Omental fat pad (tissue), 4 donors: ENCODE data around the gene ANO6. TPM values are rescaled to one million over a fixed set of nuclear protein-coding genes. Genes with fewer than 3 reads are reported as not detected.
A peak's percentile ranks its signal among the peaks of the same experiment; 100 is the strongest.

Experiments used
- ATAC-seq: fragments of 150-250 bp; one replicate; pipeline ENCODE4 v1.9.1; 2016; ENCODE audit warnings: mild to moderate bottlenecking, moderate library complexity; ENCODE audit not compliant: low FRiP score
- DNase-seq: peaks from one replicate; pipeline ENCODE4 v3.0.0-alpha.2; 2019; ENCODE audit warnings: low spot score
- CTCF ChIP-seq, 3 donors: fragments of 450-650 bp; IDR thresholded peaks; one replicate each; pipeline ENCODE4 v1.5.1; 2016 to 2017; ENCODE audit warnings: antibody characterized with exemption in 3 of 3, mild to moderate bottlenecking in 3 of 3, moderate library complexity in 2 of 3
- total RNA-seq, 4 donors: library from RNA; depleted of rRNA; stranded (reverse); fragments of >200 nt; gene quantifications; one replicate each; pipeline ENCODE4 v1.1.0, GENCODE V29; 2016

The ANO6 gene
- total RNA-seq, 4 donors from 2014 or later = 88.8 to 189 (median 105) TPM

- DNase-seq (no peak), ATAC-seq (no peak)
- TF ChIP-seq CTCF (IDR thresholded peaks at IDR 0.05) = no peak
Observed at GRCh38 chr12:45263587-45263986, 47.7 kb downstream of the ANO6 start.

DNA sequence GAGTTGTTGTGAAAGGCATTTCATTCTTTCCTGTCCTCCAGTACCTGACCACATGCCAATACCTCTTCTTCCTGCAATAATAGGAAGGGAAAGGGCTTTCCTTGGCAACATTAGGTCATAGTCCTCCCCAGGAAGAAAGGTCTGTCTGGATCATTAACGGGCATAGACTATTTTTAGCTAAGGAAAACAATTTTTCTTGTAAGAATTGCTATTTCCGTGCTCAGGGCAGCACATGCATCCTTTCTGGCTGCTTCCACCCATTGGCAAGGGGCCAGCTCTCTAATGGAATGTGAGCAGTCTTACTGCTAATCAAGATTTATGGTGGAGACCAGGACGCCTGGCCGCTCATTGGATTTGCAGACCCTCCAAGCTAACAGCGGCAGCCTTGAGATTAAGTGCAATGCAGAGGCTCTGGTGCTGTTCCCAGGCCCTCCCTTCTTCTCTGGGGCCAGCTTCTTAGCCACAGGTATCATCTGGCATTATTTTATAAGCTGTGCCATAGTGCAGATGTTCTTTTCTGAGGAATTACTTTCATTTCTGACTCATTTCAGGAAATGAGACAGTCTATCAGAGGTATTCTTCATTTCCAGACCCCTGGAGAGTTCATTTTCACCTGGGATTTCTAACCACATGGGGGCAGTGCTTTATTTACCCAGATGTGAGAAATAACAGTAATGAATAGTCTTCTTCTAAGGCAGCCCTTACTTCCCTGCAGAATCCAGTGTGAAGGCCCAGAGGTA lies 52.9 kb downstream of the ANO6 start:
- ATAC-seq (peak; percentile 71), DNase-seq (peak; percentile 66)
- TF ChIP-seq CTCF (IDR thresholded peaks at IDR 0.05) = no peak

- no peak for DNase-seq
- no peak for TF ChIP-seq CTCF (IDR thresholded peaks at IDR 0.05)
- no peak for ATAC-seq
Observed at GRCh38 chr12:45269412-45269751, 53.5 kb downstream of the ANO6 start.

DNA sequence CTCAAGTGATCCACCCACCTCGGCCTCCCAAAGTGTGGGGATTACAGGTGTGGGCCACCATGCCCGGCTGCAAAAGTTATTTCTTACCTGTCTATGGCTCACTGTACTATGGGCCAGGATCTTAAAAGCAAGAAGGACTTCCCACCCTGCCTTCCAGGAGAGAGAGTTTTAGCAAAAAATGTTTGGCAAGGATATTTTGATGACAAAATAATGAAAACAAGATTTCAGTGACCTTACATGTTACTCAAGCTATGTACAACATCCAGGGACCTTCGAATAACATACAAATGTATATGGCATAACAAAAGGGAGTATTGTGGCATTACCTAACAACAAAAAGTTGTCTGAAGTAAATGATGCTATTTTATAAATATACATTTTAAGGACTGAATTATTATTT lies 55.1 kb downstream of the ANO6 start:
- no peak for DNase-seq
- ATAC-seq = no peak
- no peak for TF ChIP-seq CTCF (IDR thresholded peaks at IDR 0.05)

- ATAC-seq (peak; percentile 96), DNase-seq (no peak)
- TF ChIP-seq CTCF (IDR thresholded peaks at IDR 0.05) = no peak
Observed at GRCh38 chr12:45273717-45274271, 57.9 kb downstream of the ANO6 start.

DNA sequence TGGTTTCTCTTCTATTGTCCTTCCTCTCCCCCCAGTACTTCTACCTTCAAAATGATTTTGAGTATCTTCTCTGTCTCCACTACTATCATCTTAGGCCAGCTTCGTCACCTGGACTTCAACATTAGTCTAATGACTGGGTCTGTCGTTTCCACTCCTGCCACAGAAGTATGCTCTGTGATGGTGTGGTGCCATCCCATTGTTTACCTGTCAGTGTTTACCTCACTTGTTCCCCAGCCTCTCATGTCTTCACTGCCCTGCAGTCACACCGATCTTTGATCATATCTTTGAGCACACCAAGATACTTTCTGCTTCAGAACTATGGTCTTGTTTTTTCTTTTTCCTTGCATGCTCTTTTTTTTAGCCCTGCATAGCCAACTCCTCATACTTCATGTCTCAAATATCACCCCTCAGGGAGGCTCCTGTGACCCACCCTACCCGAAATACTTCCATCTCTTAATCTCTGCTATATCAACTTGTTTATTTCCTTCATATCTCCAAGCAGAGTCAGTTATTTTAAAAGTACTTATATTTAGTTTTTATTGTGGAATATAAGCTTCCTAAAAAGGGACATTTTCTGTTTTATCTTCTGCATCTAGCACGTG lies 60.4 kb downstream of the ANO6 start:
- ATAC-seq (no peak), DNase-seq (no peak)
- TF ChIP-seq CTCF (IDR thresholded peaks at IDR 0.05) = no peak

DNA sequence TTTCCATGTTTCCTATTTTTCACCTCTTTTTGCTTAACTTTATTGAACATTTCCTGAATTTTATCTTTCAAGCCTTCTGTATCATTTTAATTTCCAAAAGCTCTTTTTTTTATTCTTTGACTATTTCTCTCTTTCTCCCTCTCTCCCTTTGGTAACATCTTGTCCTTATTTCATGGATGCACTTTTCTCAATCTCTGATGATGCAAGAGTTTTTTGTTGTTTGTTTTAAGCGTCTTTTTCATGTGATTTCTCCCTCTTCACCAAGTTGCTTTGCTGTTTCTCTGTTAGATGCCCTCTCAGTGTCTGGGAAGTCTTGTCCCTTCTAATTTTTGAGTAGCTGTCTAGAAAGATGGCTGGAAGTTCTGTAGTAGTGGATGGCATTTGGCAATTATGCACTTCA lies 62.6 kb downstream of the ANO6 start:
- DNase-seq = no peak
- no peak for ATAC-seq
- no peak for TF ChIP-seq CTCF (IDR thresholded peaks at IDR 0.05)
